GM23338 (cell line): ENCODE measurements around the gene DLGAP4. TPM values are rescaled to one million over a fixed set of nuclear protein-coding genes. Genes with fewer than 3 reads are reported as not detected.

Experiments
- ATAC-seq: fragments of 200-7000 bp; cut with Tn5 transposase; 3 replicates; pipeline ENCODE4 v1.9.1; 2020
- DNase-seq: peaks from one replicate; pipeline ENCODE4 v3.0.0-alpha.2; 2015; ENCODE audit warnings: low spot score
- H2AFZ ChIP-seq: fragments of 200-600 bp; sonication (generic); 2 replicates; pipeline ENCODE4 v1.8.0; 2016; ENCODE audit warnings: antibody characterized with exemption, mild to moderate bottlenecking, moderate library complexity
- H3F3A ChIP-seq: fragments of 200-600 bp; sonication (generic); replicated peaks from 2 replicates; pipeline ENCODE4 v1.8.0; 2017; ENCODE audit warnings: antibody characterized with exemption, mixed run types, low read depth
- H3K27ac ChIP-seq: fragments of 200-600 bp; sonication (generic); 2 replicates; pipeline ENCODE4 v1.6.1; 2016; ENCODE audit warnings: low read depth
- H3K27me3 ChIP-seq: fragments of 200-600 bp; sonication (generic); 2 replicates; pipeline ENCODE4 v1.8.0; 2016; ENCODE audit warnings: mild to moderate bottlenecking, mixed run types, moderate library complexity; ENCODE audit not compliant: insufficient read depth
- H3K36me3 ChIP-seq: fragments of 200-600 bp; sonication (generic); 2 replicates; pipeline ENCODE4 v1.8.0; 2016; ENCODE audit warnings: mild to moderate bottlenecking; ENCODE audit not compliant: insufficient read depth
- H3K4me1 ChIP-seq: fragments of 200-600 bp; sonication (generic); 2 replicates; pipeline ENCODE4 v1.8.0; 2016; ENCODE audit warnings: mild to moderate bottlenecking, moderate library complexity; ENCODE audit not compliant: insufficient read depth
- H3K4me2 ChIP-seq: fragments of 200-600 bp; sonication (generic); 2 replicates; pipeline ENCODE4 v1.7.1; 2017; ENCODE audit warnings: mixed run types
- H3K4me3 ChIP-seq: fragments of 200-600 bp; sonication (generic); 2 replicates; pipeline ENCODE4 v1.6.1; 2016; ENCODE audit warnings: mixed run types
- H3K79me2 ChIP-seq: fragments of 200-600 bp; sonication (generic); replicated peaks from 2 replicates; pipeline ENCODE4 v1.8.0; 2017; ENCODE audit warnings: mild to moderate bottlenecking; ENCODE audit not compliant: insufficient read depth
- H3K9me2 ChIP-seq: fragments of 200-600 bp; sonication (generic); 2 replicates; pipeline ENCODE4 v1.8.0; 2017; ENCODE audit not compliant: insufficient read depth
- H4K20me1 ChIP-seq: fragments of 200-600 bp; sonication (generic); replicated peaks from 2 replicates; pipeline ENCODE4 v1.8.0; 2017; ENCODE audit warnings: mild to moderate bottlenecking; ENCODE audit not compliant: insufficient read depth
- H3K27ac Mint-ChIP-seq: 2 replicates; pipeline ENCODE4 v1.8.0; 2020; ENCODE audit warnings: inconsistent platforms, mild to moderate bottlenecking, moderate library complexity, mixed read lengths
- H3K27me3 Mint-ChIP-seq: 3 replicates; pipeline ENCODE4 v1.8.0; 2022; ENCODE audit warnings: low read depth, mild to moderate bottlenecking, moderate library complexity, mixed read lengths, inconsistent platforms; ENCODE audit not compliant: insufficient read depth, poor library complexity
- H3K36me3 Mint-ChIP-seq: 3 replicates; pipeline ENCODE4 v1.8.0; 2021; ENCODE audit warnings: low read depth, mild to moderate bottlenecking, inconsistent platforms, moderate library complexity, mixed read lengths
- H3K4me1 Mint-ChIP-seq: 3 replicates; pipeline ENCODE4 v1.8.0; 2020; ENCODE audit warnings: mild to moderate bottlenecking, inconsistent platforms, mixed read lengths
- H3K4me3 Mint-ChIP-seq: 3 replicates; pipeline ENCODE4 v1.8.0; 2021; ENCODE audit warnings: moderate library complexity, mild to moderate bottlenecking, inconsistent platforms, mixed read lengths
- H3K9me3 Mint-ChIP-seq: 3 replicates; pipeline ENCODE4 v1.8.0; 2020; ENCODE audit warnings: moderate library complexity, mild to moderate bottlenecking, inconsistent platforms, mixed read lengths
- CREB1 ChIP-seq: fragments of 250-450 bp; sonication (Bioruptor Pico); IDR thresholded peaks from 2 replicates; pipeline ENCODE4 v1.5.0; 2020; ENCODE audit warnings: low read depth, mild to moderate bottlenecking, moderate library complexity
- CTCF ChIP-seq, 2 experiments: fragments of 200-600 bp in 1 of 2; sonication (generic) in 1 of 2; conservative IDR thresholded peaks; 2 replicates each; pipeline versions ENCODE4 v1.5.1 to v1.6.1; 2016 to 2017; ENCODE audit warnings: antibody characterized with exemption in 2 of 2, low read depth in 2 of 2, mild to moderate bottlenecking in 2 of 2, moderate library complexity in 1 of 2
- ETS1 ChIP-seq: IDR thresholded peaks from 2 replicates; pipeline ENCODE4 v1.6.1; 2016; ENCODE audit warnings: antibody characterized with exemption
- EZH2 ChIP-seq: fragments of 200-600 bp; sonication (generic); IDR thresholded peaks from one replicate; pipeline ENCODE4 v1.8.0; 2017; ENCODE audit warnings: antibody characterized with exemption, mild to moderate bottlenecking, low read depth; ENCODE audit not compliant: unreplicated experiment
- EZH2phosphoT487 ChIP-seq: fragments of 200-600 bp; sonication (generic); IDR thresholded peaks from one replicate; pipeline ENCODE4 v1.8.1; 2018; ENCODE audit warnings: antibody characterized with exemption; ENCODE audit not compliant: unreplicated experiment
- JUNB ChIP-seq: IDR thresholded peaks from one replicate; pipeline ENCODE4 v1.6.1; 2016; ENCODE audit warnings: antibody characterized with exemption; ENCODE audit not compliant: unreplicated experiment
- NANOG ChIP-seq: IDR thresholded peaks from 2 replicates; pipeline ENCODE4 v1.6.1; 2016; ENCODE audit warnings: antibody characterized with exemption, borderline replicate concordance
- POLR2AphosphoS5 ChIP-seq: IDR thresholded peaks from 2 replicates; pipeline ENCODE4 v1.6.1; 2016; ENCODE audit warnings: antibody characterized with exemption, low read depth
- REST ChIP-seq: IDR thresholded peaks from one replicate; pipeline ENCODE4 v1.6.1; 2018; ENCODE audit warnings: antibody characterized with exemption; ENCODE audit not compliant: unreplicated experiment
- STAT1 ChIP-seq: IDR thresholded peaks from one replicate; pipeline ENCODE4 v1.6.1; 2016; ENCODE audit warnings: antibody characterized with exemption; ENCODE audit not compliant: unreplicated experiment
- ZNF114 ChIP-seq: fragments of 250-450 bp; sonication (Bioruptor Pico); IDR thresholded peaks from 2 replicates; pipeline ENCODE4 v1.5.0; 2020; ENCODE audit warnings: mild to moderate bottlenecking, moderate library complexity
- ZNF331 ChIP-seq: fragments of 250-450 bp; sonication (Bioruptor Pico); IDR thresholded peaks from 2 replicates; pipeline ENCODE4 v1.5.0; 2020; ENCODE audit warnings: low read depth, mild to moderate bottlenecking, moderate library complexity
- polyA plus RNA-seq: library from polyadenylated mRNA; unstranded; fragments of >200 nt; fragmentation: Nextera tagmentation; extraction: Ambion mirVana; gene quantifications from 2 replicates; pipeline ENCODE4 v1.2.1, GENCODE V29; 2016
- total RNA-seq: library from RNA; depleted of rRNA; stranded (reverse); fragments of >200 nt; shearing (Covaris generic); gene quantifications from 2 replicates; pipeline ENCODE4 v1.2.3, GENCODE V29; 2014

Gene DLGAP4
- total and polyA plus RNA-seq, 2 experiments from 2014 or later, result 46.1 to 52.2 TPM

- H2AFZ ChIP-seq, result no peak overlapping the region
These were observed 129.0 kb downstream of the DLGAP4 start for GRCh38 chr20:36435124-36435523.

More at GRCh38 chr20:36435124-36435523, 129.0 kb downstream of the DLGAP4 start:
- H3K9me2 ChIP-seq, result no peaks in the 10 kb centered on the region
- TF ChIP-seq CTCF (conservative IDR thresholded peaks at IDR 0.05; ENCODE audit: low read depth in 2 of 2) (no peak), JUNB (no peak), NANOG (no peak), CREB1 (CRISPR knock-in tag) (no peak), POLR2AphosphoS5 (no peak), EZH2 (no peak), ZNF114 (CRISPR knock-in tag) (no peak), ZNF331 (CRISPR knock-in tag) (no peak), EZH2phosphoT487 (no peak), ETS1 (no peak), STAT1 (no peak), REST (no peak)
- Mint-ChIP-seq H3K27ac (no peak overlapping the region), H3K4me3 (no peak overlapping the region), H3K36me3 (no peaks in the 10 kb centered on the region), H3K9me3 (no peaks in the 10 kb centered on the region), H3K27me3 (peaks cover 4% of the 10 kb centered on the region), H3K4me1 (peaks cover 3% of the 10 kb centered on the region)
- no peak overlapping the region for H3K4me3 ChIP-seq
- H3F3A ChIP-seq, result no peaks in the 10 kb centered on the region
- no peak overlapping the region for H3K4me2 ChIP-seq
- H3K4me1 ChIP-seq, result no peaks in the 10 kb centered on the region
- H3K79me2 ChIP-seq, result no peaks in the 10 kb centered on the region
- ATAC-seq (no peak), DNase-seq (no peak)
- H3K27ac ChIP-seq, result no peak overlapping the region
- no peaks in the 10 kb centered on the region for H3K36me3 ChIP-seq
- peaks cover 10% of the 10 kb centered on the region; the same call in 1 of the 2 replicates for H3K27me3 ChIP-seq
- no peaks in the 10 kb centered on the region for H4K20me1 ChIP-seq
